Breast epithelium (tissue), 4 donors: ENCODE results near the gene LUZP1. TPM values are rescaled to one million over a fixed set of nuclear protein-coding genes. Genes with fewer than 3 reads are reported as not detected.
"Not testable (repeated sequence)": the region's sequence is repeated elsewhere in the genome, so short reads cannot be mapped to it uniquely, and the experiment has no call there.

Experiments used
- DNase-seq, 2 donors: peaks; one replicate each; pipeline ENCODE4 v3.0.0-alpha.2; 2019; ENCODE audit warnings: low spot score in 2 of 2
- H3K27ac ChIP-seq, 2 donors: fragments of 200-600 bp; sonication (generic) in 1 of 2; one replicate each; pipeline ENCODE4 v1.5.1; 2016 to 2019; ENCODE audit warnings: mild to moderate bottlenecking in 1 of 2
- H3K27me3 ChIP-seq, 2 donors: fragments of 200-600 bp; sonication (generic) in 1 of 2; one replicate each; pipeline versions ENCODE4 v1.5.1 to v1.6.0; 2017 to 2019; ENCODE audit warnings: control low read depth in 1 of 2, mild to moderate bottlenecking in 1 of 2
- H3K36me3 ChIP-seq: fragments of 200-600 bp; one replicate; pipeline ENCODE4 v1.5.1; 2019
- H3K4me1 ChIP-seq, 2 donors: fragments of 200-600 bp; sonication (generic); one replicate each; pipeline ENCODE4 v1.5.1; 2016 to 2019; ENCODE audit warnings: control low read depth in 1 of 2
- H3K4me3 ChIP-seq, 3 donors: fragments of 200-600 bp; sonication (generic); 1 replicate in 2 of 3; 2 replicates in 1 of 3; pipeline ENCODE4 v1.5.1; 2016 to 2019; ENCODE audit warnings: mild to moderate bottlenecking in 3 of 3, moderate library complexity in 2 of 3
- H3K9me3 ChIP-seq, 2 donors: fragments of 200-600 bp; sonication (generic) in 1 of 2; one replicate each; pipeline ENCODE4 v1.5.1; 2016 to 2019; ENCODE audit warnings: control low read depth in 1 of 2
- POLR2A ChIP-seq: fragments of 450-650 bp; IDR thresholded peaks from one replicate; pipeline ENCODE4 v1.6.1; 2016; ENCODE audit warnings: antibody characterized with exemption, mild to moderate bottlenecking, moderate library complexity
- POLR2AphosphoS5 ChIP-seq, 3 donors: sonication (generic); formaldehyde crosslinking; IDR thresholded peaks; one replicate each; pipeline ENCODE4 v1.6.1; 2017; ENCODE audit warnings: antibody characterized with exemption in 3 of 3
- intact Hi-C: fragments of 100-400 bp; cut with DNase I; formaldehyde crosslinking; loops from one replicate; pipeline ENCODE4 v1.15.1; 2023; ENCODE audit warnings: low total_unique reads
- total RNA-seq, 3 donors: library from RNA; depleted of rRNA; stranded (reverse); fragments of >200 nt; gene quantifications; one replicate each; pipeline ENCODE4 v1.1.0, GENCODE V29; 2016
- TF ChIP-seq, protein P1 (sequence below), 3 donors: fragments of 450-650 bp; IDR thresholded peaks; one replicate each; pipeline ENCODE4 v1.5.1; 2016 to 2017; ENCODE audit warnings: antibody characterized with exemption in 3 of 3, mild to moderate bottlenecking in 3 of 3, moderate library complexity in 3 of 3

The LUZP1 gene
- total RNA-seq, 3 donors from 2014 or later = 21.0 to 26.6 (median 24.6) TPM

DNA sequence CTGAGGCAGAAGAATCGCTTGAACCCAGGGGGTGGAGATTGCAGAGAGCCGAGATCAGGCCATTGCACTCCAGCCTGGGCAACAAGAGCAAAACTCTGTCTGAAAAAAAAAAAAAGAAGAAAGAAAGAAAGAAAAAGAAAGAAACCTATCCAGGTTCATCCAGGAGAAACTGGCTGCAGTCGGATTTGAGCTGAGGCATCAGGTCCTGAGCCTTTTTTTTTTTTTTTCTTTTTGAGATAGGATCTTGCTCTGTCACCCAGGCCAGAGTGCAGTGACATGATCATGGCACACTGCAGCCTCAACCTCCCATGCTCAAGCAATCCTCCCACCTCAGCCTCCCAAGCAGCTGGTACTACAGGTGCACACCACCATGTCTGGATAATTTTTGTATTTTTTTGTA is 22.5 kb upstream of the LUZP1 start:
- Histone ChIP-seq H3K4me1 (no peaks in the 10 kb centered on the region), H3K27me3 (no peaks in the 10 kb centered on the region), H3K36me3 (no peaks in the 10 kb centered on the region), H3K4me3 (no peak overlapping the region), H3K27ac (no peak overlapping the region), H3K9me3 (no peaks in the 10 kb centered on the region)
- no peak for DNase-seq
- intact Hi-C loops = no loop called here
- TF ChIP-seq POLR2AphosphoS5 (IDR thresholded peaks at IDR 0.05) (no peak), POLR2A (no peak)
- TF ChIP-seq, protein P1, sequence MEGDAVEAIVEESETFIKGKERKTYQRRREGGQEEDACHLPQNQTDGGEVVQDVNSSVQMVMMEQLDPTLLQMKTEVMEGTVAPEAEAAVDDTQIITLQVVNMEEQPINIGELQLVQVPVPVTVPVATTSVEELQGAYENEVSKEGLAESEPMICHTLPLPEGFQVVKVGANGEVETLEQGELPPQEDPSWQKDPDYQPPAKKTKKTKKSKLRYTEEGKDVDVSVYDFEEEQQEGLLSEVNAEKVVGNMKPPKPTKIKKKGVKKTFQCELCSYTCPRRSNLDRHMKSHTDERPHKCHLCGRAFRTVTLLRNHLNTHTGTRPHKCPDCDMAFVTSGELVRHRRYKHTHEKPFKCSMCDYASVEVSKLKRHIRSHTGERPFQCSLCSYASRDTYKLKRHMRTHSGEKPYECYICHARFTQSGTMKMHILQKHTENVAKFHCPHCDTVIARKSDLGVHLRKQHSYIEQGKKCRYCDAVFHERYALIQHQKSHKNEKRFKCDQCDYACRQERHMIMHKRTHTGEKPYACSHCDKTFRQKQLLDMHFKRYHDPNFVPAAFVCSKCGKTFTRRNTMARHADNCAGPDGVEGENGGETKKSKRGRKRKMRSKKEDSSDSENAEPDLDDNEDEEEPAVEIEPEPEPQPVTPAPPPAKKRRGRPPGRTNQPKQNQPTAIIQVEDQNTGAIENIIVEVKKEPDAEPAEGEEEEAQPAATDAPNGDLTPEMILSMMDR (IDR thresholded peaks at IDR 0.05) = no peak

- H3K27me3 ChIP-seq, DNase-seq, H3K4me1 ChIP-seq, H3K9me3 ChIP-seq, H3K4me3 ChIP-seq, H3K36me3 ChIP-seq, intact Hi-C loops, H3K27ac ChIP-seq: not testable (repeated sequence)
These were observed 20.3 kb upstream of the LUZP1 start for GRCh38 chr1:23188936-23189452.

DNA sequence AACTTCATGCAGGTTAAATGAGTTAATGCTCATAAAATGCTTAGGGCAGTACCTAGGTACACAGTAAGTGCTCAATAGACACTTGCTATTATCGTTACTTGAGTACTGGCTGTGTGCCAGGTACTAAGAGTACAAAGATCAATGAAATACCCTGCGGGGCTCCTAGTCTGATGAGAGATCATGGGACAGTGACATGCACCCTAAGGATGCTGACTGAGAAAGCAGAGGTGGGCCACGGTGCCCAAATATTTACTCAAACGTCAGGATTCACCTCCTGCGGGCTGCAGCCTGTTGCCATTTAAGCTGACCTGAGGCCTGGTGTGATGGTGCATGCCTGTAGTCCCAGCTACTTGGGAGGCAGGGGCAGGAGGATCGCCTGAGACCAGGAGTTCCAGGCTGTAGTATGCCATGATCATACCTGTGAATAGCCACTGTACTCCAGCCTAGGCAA is 19.8 kb upstream of the LUZP1 start:
- Histone ChIP-seq H3K27ac (no peak overlapping the region), H3K4me3 (no peak overlapping the region), H3K4me1 (peaks cover 0 to 4% of the 10 kb centered on the region in 2 donors), H3K9me3 (no peaks in the 10 kb centered on the region), H3K36me3 (no peaks in the 10 kb centered on the region), H3K27me3 (no peaks in the 10 kb centered on the region)
- no peak for DNase-seq
- no peak for TF ChIP-seq POLR2AphosphoS5 (IDR thresholded peaks at IDR 0.05)
- TF ChIP-seq, protein P1 (IDR thresholded peaks at IDR 0.05) = no peak
- intact Hi-C loops = no loop called here

- H3K27ac ChIP-seq = no peak overlapping the region
- DNase-seq = no peak
- H3K4me1 ChIP-seq = peaks cover 0 to 4% of the 10 kb centered on the region in 2 donors
- H3K9me3 ChIP-seq = no peaks in the 10 kb centered on the region
- TF ChIP-seq POLR2AphosphoS5 (IDR thresholded peaks at IDR 0.05) (no peak), POLR2A (no peak)
- TF ChIP-seq, protein P1 (IDR thresholded peaks at IDR 0.05) = no peak
- H3K36me3 ChIP-seq = no peaks in the 10 kb centered on the region
- no peaks in the 10 kb centered on the region for H3K27me3 ChIP-seq
- intact Hi-C loops = no loop called here
- no peak overlapping the region for H3K4me3 ChIP-seq
These were observed 19.0 kb upstream of the LUZP1 start for GRCh38 chr1:23187637-23188036.

DNA sequence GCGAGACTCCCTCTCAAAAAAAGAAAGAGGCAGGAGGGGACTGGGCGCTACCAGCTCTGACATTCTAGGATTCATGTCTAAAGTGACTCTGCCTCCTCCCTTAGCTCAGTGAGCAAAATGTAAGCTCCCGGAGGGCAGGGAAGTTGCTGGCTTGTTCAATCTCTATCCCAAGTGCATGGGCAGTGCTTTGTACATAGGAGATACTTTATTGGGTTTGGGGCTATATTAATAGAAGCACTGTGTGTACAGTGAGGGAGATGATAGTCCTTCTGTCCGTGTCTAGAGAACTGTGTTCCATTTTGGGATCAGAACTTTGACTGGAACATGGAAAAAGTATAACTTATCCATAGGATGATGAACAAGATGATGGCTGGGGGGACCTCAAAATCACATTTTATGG is 16.7 kb upstream of the LUZP1 start:
- no peak for DNase-seq
- no peaks in the 10 kb centered on the region for H3K36me3 ChIP-seq
- no peaks in the 10 kb centered on the region for H3K9me3 ChIP-seq
- TF ChIP-seq POLR2AphosphoS5 (IDR thresholded peaks at IDR 0.05) (no peak), POLR2A (no peak)
- TF ChIP-seq, protein P1 (IDR thresholded peaks at IDR 0.05) = no peak
- intact Hi-C loops = no loop called here
- H3K27ac ChIP-seq = no peak overlapping the region
- peaks cover 0 to 4% of the 10 kb centered on the region in 2 donors for H3K4me1 ChIP-seq
- no peak overlapping the region for H3K4me3 ChIP-seq
- no peaks in the 10 kb centered on the region for H3K27me3 ChIP-seq
